Smooth muscle cell (in vitro differentiated cells): ENCODE data around the gene UBE2E1. TPM values are rescaled to one million over a fixed set of nuclear protein-coding genes. Genes with fewer than 3 reads are reported as not detected.
"Not testable (repeated sequence)": the region's sequence is repeated elsewhere in the genome, so short reads cannot be mapped to it uniquely, and the experiment has no call there.

ENCODE experiments used
- DNase-seq: peaks from one replicate; lab custom pipeline; 2025; ENCODE audit not compliant: unreplicated experiment; lab: John Stamatoyannopoulos, UW
- H2AFZ ChIP-seq: fragments of 200-600 bp; sonication (generic); 2 replicates; pipeline ENCODE4 v1.6.0; 2016; ENCODE audit warnings: antibody characterized with exemption, low read depth, mild to moderate bottlenecking
- H3F3A ChIP-seq: fragments of 200-600 bp; sonication (generic); 2 replicates; pipeline ENCODE4 v1.6.0; 2017; ENCODE audit warnings: antibody characterized with exemption, low read depth
- H3K27ac ChIP-seq: fragments of 200-600 bp; sonication (generic); 2 replicates; pipeline ENCODE4 v1.5.1; 2016; ENCODE audit warnings: low read depth, mild to moderate bottlenecking
- H3K27me3 ChIP-seq: fragments of 200-600 bp; sonication (generic); 2 replicates; pipeline ENCODE4 v1.6.1; 2016; ENCODE audit warnings: low read depth, mild to moderate bottlenecking
- H3K36me3 ChIP-seq: fragments of 200-600 bp; sonication (generic); 2 replicates; pipeline ENCODE4 v1.5.1; 2016; ENCODE audit warnings: low read depth
- H3K4me1 ChIP-seq: fragments of 200-600 bp; sonication (generic); 2 replicates; pipeline ENCODE4 v1.5.1; 2016; ENCODE audit warnings: low read depth
- H3K4me2 ChIP-seq: fragments of 200-600 bp; sonication (generic); 2 replicates; pipeline ENCODE4 v1.6.0; 2016; ENCODE audit warnings: mild to moderate bottlenecking
- H3K4me3 ChIP-seq: fragments of 200-600 bp; sonication (generic); 2 replicates; pipeline ENCODE4 v1.5.1; 2016; ENCODE audit warnings: mild to moderate bottlenecking
- H3K79me2 ChIP-seq: fragments of 200-600 bp; sonication (generic); 2 replicates; pipeline ENCODE4 v1.6.0; 2016; ENCODE audit warnings: low read depth, mild to moderate bottlenecking
- H3K9ac ChIP-seq: fragments of 200-600 bp; sonication (generic); 2 replicates; pipeline ENCODE4 v1.6.0; 2016; ENCODE audit warnings: low read depth
- H3K9me3 ChIP-seq: fragments of 200-600 bp; sonication (generic); replicated peaks from 2 replicates; pipeline ENCODE4 v1.5.1; 2016; ENCODE audit warnings: low read depth
- H4K20me1 ChIP-seq: fragments of 200-600 bp; sonication (generic); 2 replicates; pipeline ENCODE4 v1.6.0; 2016; ENCODE audit warnings: low read depth
- WGBS: methylation state at CpG from one replicate; pipeline ENCODE4 v1.1.7; 2016; ENCODE audit warnings: low lambda C conversion rate; 5-methylcytosine and 5-hydroxymethylcytosine counted together
- polyA plus RNA-seq: library from polyadenylated mRNA; unstranded; fragments of >200 nt; fragmentation: Nextera tagmentation; extraction: Ambion mirVana; gene quantifications from 2 replicates; pipeline ENCODE4 v1.2.1, GENCODE V29; 2016
- total RNA-seq: library from RNA; depleted of rRNA; stranded (reverse); fragments of >200 nt; gene quantifications from 2 replicates; pipeline ENCODE4 v1.2.3, GENCODE V29; 2014
- TF ChIP-seq, protein P1 (sequence below): fragments of 200-600 bp; sonication (generic); IDR thresholded peaks from 2 replicates; pipeline ENCODE4 v1.5.1; 2017; ENCODE audit warnings: borderline replicate concordance, mild to moderate bottlenecking, antibody characterized with exemption; ENCODE audit not compliant: insufficient read depth, poor library complexity, severe bottlenecking

The UBE2E1 gene
- total and polyA plus RNA-seq, 2 experiments from 2014 or later, result 13.3 to 128 TPM

DNA sequence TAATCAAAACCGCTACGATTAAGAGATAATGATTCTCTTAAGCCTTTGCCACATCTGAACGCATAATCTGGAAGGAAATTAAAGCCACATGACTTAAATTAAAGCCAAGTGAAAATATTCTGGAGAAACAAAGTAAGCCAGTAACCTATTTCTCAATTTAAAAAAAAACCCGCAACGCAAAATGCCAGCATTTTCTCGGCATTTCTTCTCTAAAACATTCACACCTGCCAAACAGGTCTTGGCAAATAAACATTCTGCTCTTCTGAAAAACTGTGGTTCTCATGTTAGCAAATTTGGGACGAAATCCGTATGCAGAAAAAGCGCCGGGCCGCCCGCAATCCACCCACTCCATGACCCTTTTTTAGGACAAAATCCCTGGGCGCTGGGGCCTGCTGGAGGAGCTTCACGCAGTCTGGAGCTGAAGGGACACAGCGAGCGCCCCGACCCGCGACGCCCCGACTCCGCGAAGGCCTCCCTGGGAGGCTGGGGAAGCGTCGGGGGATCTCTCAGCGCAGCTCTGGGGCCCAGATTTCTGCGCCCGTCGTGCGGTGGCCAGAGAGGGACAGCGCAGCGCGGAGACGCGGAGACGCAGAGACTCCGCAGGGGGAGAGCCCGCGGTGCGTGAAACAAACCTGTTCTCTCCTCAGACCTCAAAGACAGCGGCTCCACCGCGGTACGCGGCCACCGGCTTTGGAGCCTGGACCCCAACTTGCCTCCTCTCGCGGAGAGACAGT, 110.6 kb downstream of the UBE2E1 start:
- TF ChIP-seq, protein P1, sequence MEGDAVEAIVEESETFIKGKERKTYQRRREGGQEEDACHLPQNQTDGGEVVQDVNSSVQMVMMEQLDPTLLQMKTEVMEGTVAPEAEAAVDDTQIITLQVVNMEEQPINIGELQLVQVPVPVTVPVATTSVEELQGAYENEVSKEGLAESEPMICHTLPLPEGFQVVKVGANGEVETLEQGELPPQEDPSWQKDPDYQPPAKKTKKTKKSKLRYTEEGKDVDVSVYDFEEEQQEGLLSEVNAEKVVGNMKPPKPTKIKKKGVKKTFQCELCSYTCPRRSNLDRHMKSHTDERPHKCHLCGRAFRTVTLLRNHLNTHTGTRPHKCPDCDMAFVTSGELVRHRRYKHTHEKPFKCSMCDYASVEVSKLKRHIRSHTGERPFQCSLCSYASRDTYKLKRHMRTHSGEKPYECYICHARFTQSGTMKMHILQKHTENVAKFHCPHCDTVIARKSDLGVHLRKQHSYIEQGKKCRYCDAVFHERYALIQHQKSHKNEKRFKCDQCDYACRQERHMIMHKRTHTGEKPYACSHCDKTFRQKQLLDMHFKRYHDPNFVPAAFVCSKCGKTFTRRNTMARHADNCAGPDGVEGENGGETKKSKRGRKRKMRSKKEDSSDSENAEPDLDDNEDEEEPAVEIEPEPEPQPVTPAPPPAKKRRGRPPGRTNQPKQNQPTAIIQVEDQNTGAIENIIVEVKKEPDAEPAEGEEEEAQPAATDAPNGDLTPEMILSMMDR, result no peak
- peak; percentile 75 for DNase-seq
- peaks cover 61% of the 10 kb centered on the region for H3K79me2 ChIP-seq

DNA sequence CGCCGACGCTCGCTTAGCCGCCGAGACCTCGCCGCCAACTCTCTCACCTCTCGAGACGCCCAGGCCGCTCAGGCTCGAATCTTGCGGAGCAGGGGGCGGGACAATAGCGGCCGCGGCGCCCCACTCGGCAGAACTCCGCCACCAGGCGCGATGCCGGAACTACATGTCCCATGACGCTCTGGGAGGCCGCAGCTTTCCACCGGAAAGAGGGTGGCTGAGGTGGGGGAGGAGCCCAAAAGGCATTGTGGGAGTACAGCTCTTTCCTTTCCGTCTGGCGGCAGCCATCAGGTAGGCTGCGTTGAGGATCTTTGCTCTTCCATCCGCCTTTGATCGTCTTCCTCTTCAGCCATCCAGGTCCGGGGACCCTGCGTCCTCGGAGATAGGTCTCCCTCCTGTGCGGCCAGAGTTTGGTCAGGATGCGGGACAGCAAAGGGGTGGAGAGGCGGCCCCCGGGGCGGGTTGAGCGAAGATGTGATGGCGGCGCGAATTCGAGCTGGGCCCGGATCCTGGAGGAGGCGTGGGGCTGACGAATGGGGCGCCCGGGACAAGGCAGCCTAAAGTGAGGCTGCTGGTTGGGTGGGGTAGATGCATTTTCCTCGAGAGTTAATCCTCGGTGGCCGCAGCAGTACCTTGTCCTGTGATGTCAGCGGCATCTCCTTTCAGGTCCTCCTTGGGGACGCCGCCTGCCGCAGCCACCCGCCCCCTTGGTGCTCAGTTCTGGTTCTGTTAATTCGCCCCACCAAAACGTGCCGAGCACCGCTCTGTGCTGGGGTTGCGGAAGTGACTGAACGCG, 111.3 kb downstream of the UBE2E1 start, which contains the start of the genes NKIRAS1 and RPL15:
TSS of gene NKIRAS1 (minus strand) at position 105 of the 793 bp plus-strand sequence. CDS start 6,086 bp downstream, outside the sequence.
TSS of gene RPL15 (plus strand) at position 247 of the 793 bp plus-strand sequence. CDS start 728 bp downstream, outside the sequence.
- TF ChIP-seq, protein P1, result peak; percentile 29
- H3K36me3 ChIP-seq, result no peaks in the 10 kb centered on the region
- peak within 1 kb of the TSS; percentile 83 for H2AFZ ChIP-seq
- peaks cover 53% of the 10 kb centered on the region for H3K79me2 ChIP-seq
- H3K4me1 ChIP-seq, result peaks cover 26% of the 10 kb centered on the region
- DNase-seq, result peak; percentile 76
- peak within 1 kb of the TSS; percentile 85 for H3K4me3 ChIP-seq
- H3K27me3 ChIP-seq, result no peaks in the 10 kb centered on the region
- H3F3A ChIP-seq, result peaks cover 21% of the 10 kb centered on the region
- H3K27ac ChIP-seq, result peak within 1 kb of the TSS; percentile 71
- WGBS, result under 1% methylated on average over 56 of the region's 64 CpGs
- peak within 1 kb of the TSS; percentile 87 for H3K9ac ChIP-seq
- H4K20me1 ChIP-seq, result peaks cover 49% of the 10 kb centered on the region
- H3K4me2 ChIP-seq, result peak within 1 kb of the TSS; percentile 99
- H3K9me3 ChIP-seq, result no peaks in the 10 kb centered on the region

More for the DNA sequence above, 110.6 kb downstream of the UBE2E1 start:
- peaks cover 26% of the 10 kb centered on the region for H3K4me1 ChIP-seq
- peak overlapping the region; percentile 87 for H3K4me2 ChIP-seq
- peaks cover 56% of the 10 kb centered on the region for H4K20me1 ChIP-seq
- peak overlapping the region; percentile 85 for H3K4me3 ChIP-seq
- H2AFZ ChIP-seq, result peak overlapping the region; percentile 83
- H3K27ac ChIP-seq, result peak overlapping the region; percentile 71
- H3K36me3 ChIP-seq, result no peaks in the 10 kb centered on the region
- no peaks in the 10 kb centered on the region for H3K9me3 ChIP-seq
- H3K9ac ChIP-seq, result peak overlapping the region; percentile 84
- H3F3A ChIP-seq, result peaks cover 21% of the 10 kb centered on the region
- 2% methylated on average over 47 of the region's 48 CpGs for WGBS
- H3K27me3 ChIP-seq, result no peaks in the 10 kb centered on the region

DNA sequence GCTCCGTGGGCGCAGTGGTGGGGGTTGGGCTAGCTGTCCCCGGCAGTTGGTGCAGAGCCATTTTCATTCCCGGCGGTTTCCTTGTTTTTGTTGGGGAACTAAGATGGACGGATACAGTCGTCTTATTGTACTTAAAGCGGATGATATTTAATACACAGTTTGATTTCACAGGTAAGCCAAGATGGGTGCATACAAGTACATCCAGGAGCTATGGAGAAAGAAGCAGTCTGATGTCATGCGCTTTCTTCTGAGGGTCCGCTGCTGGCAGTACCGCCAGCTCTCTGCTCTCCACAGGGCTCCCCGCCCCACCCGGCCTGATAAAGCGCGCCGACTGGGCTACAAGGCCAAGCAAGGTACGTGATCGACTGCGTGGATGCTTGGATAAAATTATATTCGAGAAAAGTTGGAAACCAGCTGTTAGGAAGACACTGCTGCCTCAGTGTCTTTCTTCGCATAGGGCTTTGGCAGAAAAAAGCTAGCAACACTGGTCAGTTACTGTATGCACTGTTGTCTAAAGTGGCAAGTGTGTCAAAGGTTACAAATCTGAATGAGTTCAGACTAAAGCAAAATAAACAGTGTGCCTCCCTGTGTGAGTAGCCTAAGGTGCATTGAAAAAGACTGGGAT, 112.0 kb downstream of the UBE2E1 start:
- not testable (repeated sequence) for H3K27me3 ChIP-seq, H3K9me3 ChIP-seq, H3K36me3 ChIP-seq, H2AFZ ChIP-seq, DNase-seq
- peaks cover 26% of the 10 kb centered on the region for H3K4me1 ChIP-seq
- WGBS, result 2% methylated on average over 21 of the region's 21 CpGs
- H3K9ac ChIP-seq, result peak overlapping the region; percentile 87
- peaks cover 46% of the 10 kb centered on the region for H3K79me2 ChIP-seq
- H3K4me2 ChIP-seq, result peak overlapping the region; percentile 99
- peak overlapping the region; percentile 85 for H3K4me3 ChIP-seq
- peaks cover 49% of the 10 kb centered on the region for H4K20me1 ChIP-seq
- peak overlapping the region; percentile 70 for H3K27ac ChIP-seq
- H3F3A ChIP-seq, result peaks cover 21% of the 10 kb centered on the region

DNA sequence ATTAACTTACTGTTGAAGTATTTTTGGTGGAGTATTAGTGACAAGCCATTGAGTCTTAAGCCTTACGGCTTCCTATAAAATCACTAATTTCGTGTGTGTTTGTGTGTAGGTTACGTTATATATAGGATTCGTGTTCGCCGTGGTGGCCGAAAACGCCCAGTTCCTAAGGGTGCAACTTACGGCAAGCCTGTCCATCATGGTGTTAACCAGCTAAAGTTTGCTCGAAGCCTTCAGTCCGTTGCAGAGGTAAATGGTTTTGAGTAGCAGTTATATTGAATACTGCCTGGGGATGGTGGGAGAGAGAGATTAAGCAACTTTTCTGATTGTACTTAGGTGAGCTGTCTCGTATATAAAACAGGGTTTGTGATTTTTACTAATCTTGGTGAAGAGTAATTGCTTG, 112.6 kb downstream of the UBE2E1 start:
- peaks cover 46% of the 10 kb centered on the region for H4K20me1 ChIP-seq
- H3K9ac ChIP-seq, result peak overlapping the region; percentile 87
- peaks cover 26% of the 10 kb centered on the region for H3K4me1 ChIP-seq
- not testable (repeated sequence) for DNase-seq, H2AFZ ChIP-seq, H3K36me3 ChIP-seq, H3K9me3 ChIP-seq, H3K27me3 ChIP-seq
- H3K27ac ChIP-seq, result peak overlapping the region; percentile 70
- H3F3A ChIP-seq, result peaks cover 21% of the 10 kb centered on the region
- peak overlapping the region; percentile 85 for H3K4me3 ChIP-seq
- peak overlapping the region; percentile 99 for H3K4me2 ChIP-seq
- 21% methylated on average over 12 of the region's 12 CpGs for WGBS
- H3K79me2 ChIP-seq, result peaks cover 40% of the 10 kb centered on the region
